Smooth muscle cell (in vitro differentiated cells): ENCODE results near the gene AGAP1. TPM values are rescaled to one million over a fixed set of nuclear protein-coding genes. Genes with fewer than 3 reads are reported as not detected.

Experiments
- DNase-seq: peaks from one replicate; lab custom pipeline; 2025; ENCODE audit not compliant: unreplicated experiment; lab: John Stamatoyannopoulos, UW
- H2AFZ ChIP-seq: fragments of 200-600 bp; sonication (generic); 2 replicates; pipeline ENCODE4 v1.6.0; 2016; ENCODE audit warnings: antibody characterized with exemption, low read depth, mild to moderate bottlenecking
- H3F3A ChIP-seq: fragments of 200-600 bp; sonication (generic); 2 replicates; pipeline ENCODE4 v1.6.0; 2017; ENCODE audit warnings: antibody characterized with exemption, low read depth
- H3K27ac ChIP-seq: fragments of 200-600 bp; sonication (generic); 2 replicates; pipeline ENCODE4 v1.5.1; 2016; ENCODE audit warnings: low read depth, mild to moderate bottlenecking
- H3K27me3 ChIP-seq: fragments of 200-600 bp; sonication (generic); 2 replicates; pipeline ENCODE4 v1.6.1; 2016; ENCODE audit warnings: low read depth, mild to moderate bottlenecking
- H3K36me3 ChIP-seq: fragments of 200-600 bp; sonication (generic); 2 replicates; pipeline ENCODE4 v1.5.1; 2016; ENCODE audit warnings: low read depth
- H3K4me1 ChIP-seq: fragments of 200-600 bp; sonication (generic); 2 replicates; pipeline ENCODE4 v1.5.1; 2016; ENCODE audit warnings: low read depth
- H3K4me2 ChIP-seq: fragments of 200-600 bp; sonication (generic); 2 replicates; pipeline ENCODE4 v1.6.0; 2016; ENCODE audit warnings: mild to moderate bottlenecking
- H3K4me3 ChIP-seq: fragments of 200-600 bp; sonication (generic); 2 replicates; pipeline ENCODE4 v1.5.1; 2016; ENCODE audit warnings: mild to moderate bottlenecking
- H3K79me2 ChIP-seq: fragments of 200-600 bp; sonication (generic); 2 replicates; pipeline ENCODE4 v1.6.0; 2016; ENCODE audit warnings: low read depth, mild to moderate bottlenecking
- H3K9ac ChIP-seq: fragments of 200-600 bp; sonication (generic); 2 replicates; pipeline ENCODE4 v1.6.0; 2016; ENCODE audit warnings: low read depth
- H3K9me3 ChIP-seq: fragments of 200-600 bp; sonication (generic); replicated peaks from 2 replicates; pipeline ENCODE4 v1.5.1; 2016; ENCODE audit warnings: low read depth
- H4K20me1 ChIP-seq: fragments of 200-600 bp; sonication (generic); 2 replicates; pipeline ENCODE4 v1.6.0; 2016; ENCODE audit warnings: low read depth
- CTCF ChIP-seq: fragments of 200-600 bp; sonication (generic); IDR thresholded peaks from 2 replicates; pipeline ENCODE4 v1.5.1; 2017; ENCODE audit warnings: borderline replicate concordance, mild to moderate bottlenecking, antibody characterized with exemption; ENCODE audit not compliant: insufficient read depth, poor library complexity, severe bottlenecking
- WGBS: methylation state at CpG from one replicate; pipeline ENCODE4 v1.1.7; 2016; ENCODE audit warnings: low lambda C conversion rate; 5-methylcytosine and 5-hydroxymethylcytosine counted together
- polyA plus RNA-seq: library from polyadenylated mRNA; unstranded; fragments of >200 nt; fragmentation: Nextera tagmentation; extraction: Ambion mirVana; gene quantifications from 2 replicates; pipeline ENCODE4 v1.2.1, GENCODE V29; 2016
- total RNA-seq: library from RNA; depleted of rRNA; stranded (reverse); fragments of >200 nt; gene quantifications from 2 replicates; pipeline ENCODE4 v1.2.3, GENCODE V29; 2014

AGAP1 gene
- total and polyA plus RNA-seq, 2 experiments from 2014 or later, result 3.9 to 9.8 TPM

- Histone ChIP-seq H3K9ac (no peak overlapping the region), H3F3A (no peaks in the 10 kb centered on the region), H3K27me3 (no peaks in the 10 kb centered on the region), H3K4me3 (no peak overlapping the region), H3K4me2 (no peak overlapping the region), H3K27ac (no peak overlapping the region), H3K36me3 (no peaks in the 10 kb centered on the region), H3K4me1 (no peaks in the 10 kb centered on the region), H4K20me1 (peaks cover 36% of the 10 kb centered on the region), H3K79me2 (no peaks in the 10 kb centered on the region), H3K9me3 (no peaks in the 10 kb centered on the region), H2AFZ (no peak overlapping the region)
- no peak for DNase-seq
- 92% methylated on average over 16 of the region's 16 CpGs for WGBS
- no peak for TF ChIP-seq CTCF
Observed at GRCh38 chr2:235723811-235724465, 230.1 kb downstream of the AGAP1 start.

- Histone ChIP-seq H3K9me3 (no peaks in the 10 kb centered on the region), H4K20me1 (peaks cover 25% of the 10 kb centered on the region), H3K27me3 (no peaks in the 10 kb centered on the region), H3F3A (no peaks in the 10 kb centered on the region), H3K79me2 (no peaks in the 10 kb centered on the region), H3K9ac (no peak overlapping the region), H2AFZ (no peak overlapping the region), H3K36me3 (no peaks in the 10 kb centered on the region), H3K27ac (no peak overlapping the region), H3K4me2 (no peak overlapping the region), H3K4me1 (no peaks in the 10 kb centered on the region), H3K4me3 (no peak overlapping the region)
- WGBS, result 91% methylated on average over 8 of the region's 8 CpGs
- no peak for DNase-seq
- no peak for TF ChIP-seq CTCF
Observed at GRCh38 chr2:235725016-235725489, 231.2 kb downstream of the AGAP1 start.

- H3K9ac ChIP-seq, result no peak overlapping the region
- whole genome bisulfite sequencing, result 92% methylated on average over 4 of the region's 4 CpGs
- no peaks in the 10 kb centered on the region for H3F3A ChIP-seq
Observed at GRCh38 chr2:235725841-235726240, 232.0 kb downstream of the AGAP1 start.

More at GRCh38 chr2:235725841-235726240, 232.0 kb downstream of the AGAP1 start:
- H3K27ac ChIP-seq, result no peak overlapping the region
- H4K20me1 ChIP-seq, result peaks cover 24% of the 10 kb centered on the region
- no peak for DNase-seq
- H3K4me2 ChIP-seq, result no peak overlapping the region
- H2AFZ ChIP-seq, result no peak overlapping the region
- H3K4me3 ChIP-seq, result no peak overlapping the region
- no peaks in the 10 kb centered on the region for H3K4me1 ChIP-seq
- no peaks in the 10 kb centered on the region for H3K9me3 ChIP-seq
- TF ChIP-seq CTCF, result no peak
- no peaks in the 10 kb centered on the region for H3K27me3 ChIP-seq
- no peaks in the 10 kb centered on the region for H3K36me3 ChIP-seq
- no peaks in the 10 kb centered on the region for H3K79me2 ChIP-seq
